ENCODE data around the gene LACTBL1.

GRCh38 chr1:22906968-22907367 lies 65.7 kb downstream of the LACTBL1 start:
- TF ChIP-seq POLR2A (IDR thresholded peaks at IDR 0.05) (no peak), CTCF (IDR thresholded peaks at IDR 0.05) (no peak)

All from ovary (tissue), 3 donors.